AG09309 (cell line): ENCODE data around the gene PLB1.
A peak's percentile ranks its signal among the peaks of the same experiment; 100 is the strongest.

Experiments
- DNase-seq: peaks from one replicate; pipeline ENCODE4 v3.0.0-alpha.2; 2010; ENCODE audit warnings: low read depth
- H3K4me3 ChIP-seq: 2 replicates; pipeline ENCODE4 v1.5.1; 2011; ENCODE audit warnings: mild to moderate bottlenecking, low read depth, low read length, moderate library complexity; ENCODE audit not compliant: control insufficient read depth
- TF ChIP-seq, protein P1 (sequence below): IDR thresholded peaks from 2 replicates; pipeline ENCODE4 v1.5.1; 2011; ENCODE audit warnings: mild to moderate bottlenecking, low read depth, low read length, inconsistent platforms; ENCODE audit not compliant: insufficient read depth, control insufficient read depth; ENCODE audit errors: missing control alignments

Gene PLB1

DNA sequence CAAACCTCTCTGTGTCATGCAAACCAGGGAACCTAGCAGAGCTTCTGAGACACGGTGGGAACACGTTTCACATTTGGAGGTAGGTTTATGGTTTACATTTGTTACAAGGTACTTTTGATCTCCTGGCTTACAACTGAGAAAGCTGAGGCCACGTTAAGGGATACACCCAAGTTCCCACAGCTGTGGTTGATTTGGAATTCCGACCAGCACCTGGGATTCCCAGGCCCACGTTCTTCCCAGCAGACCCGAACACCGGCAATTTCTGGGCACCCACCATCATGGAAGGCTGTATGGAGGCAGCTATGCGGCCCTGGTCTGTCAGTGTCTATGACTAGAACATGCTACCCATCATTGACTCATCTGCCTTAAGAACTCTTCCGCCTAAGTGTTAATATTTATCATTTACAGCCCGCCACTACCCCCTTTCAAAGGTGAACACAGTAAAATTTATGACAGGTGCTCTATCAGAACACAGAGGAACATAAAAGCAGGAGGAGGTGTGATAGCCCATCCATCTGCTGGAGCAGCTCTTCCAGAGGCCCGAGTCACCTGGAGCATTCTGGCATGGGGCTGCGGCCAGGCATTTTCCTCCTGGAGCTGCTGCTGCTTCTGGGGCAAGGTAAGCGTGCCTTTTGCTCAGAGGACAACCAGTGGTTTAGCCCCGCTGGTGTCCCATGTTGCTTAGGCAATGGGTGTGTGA lies at the start of gene PLB1:
TSS of gene PLB1 (plus strand) at position 510 of the 700 bp plus-strand sequence. CDS start at position 565, 55 bp downstream.
- TF ChIP-seq, protein P1, sequence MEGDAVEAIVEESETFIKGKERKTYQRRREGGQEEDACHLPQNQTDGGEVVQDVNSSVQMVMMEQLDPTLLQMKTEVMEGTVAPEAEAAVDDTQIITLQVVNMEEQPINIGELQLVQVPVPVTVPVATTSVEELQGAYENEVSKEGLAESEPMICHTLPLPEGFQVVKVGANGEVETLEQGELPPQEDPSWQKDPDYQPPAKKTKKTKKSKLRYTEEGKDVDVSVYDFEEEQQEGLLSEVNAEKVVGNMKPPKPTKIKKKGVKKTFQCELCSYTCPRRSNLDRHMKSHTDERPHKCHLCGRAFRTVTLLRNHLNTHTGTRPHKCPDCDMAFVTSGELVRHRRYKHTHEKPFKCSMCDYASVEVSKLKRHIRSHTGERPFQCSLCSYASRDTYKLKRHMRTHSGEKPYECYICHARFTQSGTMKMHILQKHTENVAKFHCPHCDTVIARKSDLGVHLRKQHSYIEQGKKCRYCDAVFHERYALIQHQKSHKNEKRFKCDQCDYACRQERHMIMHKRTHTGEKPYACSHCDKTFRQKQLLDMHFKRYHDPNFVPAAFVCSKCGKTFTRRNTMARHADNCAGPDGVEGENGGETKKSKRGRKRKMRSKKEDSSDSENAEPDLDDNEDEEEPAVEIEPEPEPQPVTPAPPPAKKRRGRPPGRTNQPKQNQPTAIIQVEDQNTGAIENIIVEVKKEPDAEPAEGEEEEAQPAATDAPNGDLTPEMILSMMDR, result no peak
- H3K4me3 ChIP-seq, result no peak within 1 kb of the TSS
- no peak for DNase-seq

DNA sequence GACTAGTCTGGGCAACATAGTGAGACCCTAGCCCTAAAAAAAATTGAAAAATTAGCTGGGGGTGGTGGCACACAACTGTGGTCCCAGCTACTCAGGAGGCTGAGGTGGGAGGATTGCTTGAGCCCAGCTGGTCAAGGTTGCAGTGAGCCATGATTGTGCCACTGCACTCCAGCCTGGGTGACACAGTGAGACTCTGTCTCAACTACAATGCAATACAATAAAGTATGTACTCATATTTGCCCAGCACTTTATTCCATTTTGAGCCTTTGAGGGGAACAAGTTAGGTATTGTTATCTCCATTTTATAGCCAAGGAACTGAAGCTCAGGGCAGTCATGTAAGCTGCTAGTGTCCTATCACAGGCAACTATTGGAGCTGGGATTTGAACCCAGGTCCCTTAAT lies 49.3 kb upstream of the PLB1 start:
- TF ChIP-seq, protein P1, result no peak
- no peak for DNase-seq
- no peak overlapping the region for H3K4me3 ChIP-seq

- DNase-seq, result no peak
- no peak overlapping the region for H3K4me3 ChIP-seq
- TF ChIP-seq, protein P1, result no peak
These were observed 48.8 kb upstream of the PLB1 start for GRCh38 chr2:28447086-28447485.

DNA sequence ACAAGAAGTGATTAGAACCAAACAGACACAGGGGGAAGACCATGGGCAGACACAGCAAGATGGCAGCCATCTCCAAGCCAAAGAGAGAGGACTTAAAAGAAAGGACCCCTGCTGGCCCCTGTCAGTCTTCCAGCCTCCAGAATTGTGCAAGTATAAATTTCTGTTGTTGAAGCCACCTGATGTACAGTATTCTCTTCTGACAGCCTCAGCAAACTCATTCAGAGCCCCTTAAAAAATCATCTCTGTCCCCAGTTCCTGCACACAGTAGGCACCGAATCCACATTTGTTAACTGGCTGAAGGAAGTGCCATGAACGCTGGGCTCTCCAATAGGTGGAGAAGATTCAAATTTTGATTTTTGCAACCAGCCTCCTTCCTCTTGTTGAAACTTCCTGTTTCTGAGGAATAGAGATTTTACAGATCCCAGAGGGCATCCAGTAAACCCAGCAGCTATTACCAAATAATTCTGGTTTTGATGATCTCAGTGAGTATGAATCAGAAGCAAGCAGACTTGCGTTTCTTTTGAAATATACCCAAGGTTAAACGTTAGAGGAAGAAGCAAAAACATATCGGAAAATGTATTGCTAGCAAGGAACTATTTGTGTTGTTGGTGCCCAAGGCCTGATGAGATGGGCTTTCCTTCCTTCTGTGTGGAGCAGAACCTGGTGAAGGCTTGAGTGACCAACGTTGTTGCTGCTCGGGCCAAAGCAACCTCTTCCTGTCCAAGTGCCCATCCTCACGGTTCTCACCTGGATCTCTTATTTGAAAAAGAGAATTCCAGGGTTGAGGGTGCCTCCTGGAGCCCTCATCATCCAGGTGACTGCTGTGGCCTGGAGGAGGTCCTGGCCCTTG lies 47.7 kb upstream of the PLB1 start:
- peak; percentile 87 for DNase-seq
- TF ChIP-seq, protein P1, result no peak
- H3K4me3 ChIP-seq, result no peak overlapping the region

GRCh38 chr2:28448793-28449100 lies 47.1 kb upstream of the PLB1 start:
- no peak overlapping the region for H3K4me3 ChIP-seq
- TF ChIP-seq, protein P1, result no peak
- DNase-seq, result no peak

- no peak overlapping the region for H3K4me3 ChIP-seq
- TF ChIP-seq, protein P1, result no peak
- no peak for DNase-seq
These were observed 46.8 kb upstream of the PLB1 start for GRCh38 chr2:28449126-28449487.
